PC-9 (cell line): ENCODE data around the gene MTHFSD. TPM values are rescaled to one million over a fixed set of nuclear protein-coding genes. Genes with fewer than 3 reads are reported as not detected.

Experiments used
- BruUV-seq: library from RNA; stranded (reverse); fragments of 400-500 nt; replicated peaks from 2 replicates; lab custom pipeline; 2021; lab: Mats Ljungman, UMichigan
- CTCF ChIA-PET: fragments of 300-600 bp; sonication (Branson Sonifier 250); formaldehyde crosslinking; loops from one replicate; lab custom pipeline; 2022; ENCODE audit warnings: antibody characterized with exemption; lab: Charles Lee
- POLR2A ChIA-PET: fragments of 300-600 bp; sonication (Branson Sonifier 250); formaldehyde crosslinking; loops from one replicate; lab custom pipeline; 2022; ENCODE audit warnings: antibody characterized with exemption; ENCODE audit not compliant: unreplicated experiment; lab: Charles Lee
- DNase-seq, 2 experiments: peaks; one replicate each; pipeline versions ENCODE4 v3.0.0 to v3.0.0-alpha.2; 2015 to 2022; ENCODE audit warnings: mixed read lengths in 1 of 2
- H2AFZ ChIP-seq: fragments of 200-600 bp; sonication (generic); 2 replicates; pipeline ENCODE4 v1.8.1; 2017; ENCODE audit warnings: antibody characterized with exemption
- H3F3A ChIP-seq: fragments of 200-600 bp; sonication (generic); 2 replicates; pipeline ENCODE4 v1.8.1; 2017; ENCODE audit warnings: antibody characterized with exemption, mild to moderate bottlenecking, low read depth; ENCODE audit not compliant: insufficient read depth
- H3K27ac ChIP-seq: fragments of 200-600 bp; sonication (generic); 2 replicates; pipeline ENCODE4 v1.6.1; 2016; ENCODE audit warnings: mixed run types
- H3K27me3 ChIP-seq: fragments of 200-600 bp; sonication (generic); 2 replicates; pipeline ENCODE4 v1.6.1; 2016; ENCODE audit warnings: low read depth, mixed run types; ENCODE audit not compliant: insufficient read depth
- H3K36me3 ChIP-seq: fragments of 200-600 bp; sonication (generic); 2 replicates; pipeline ENCODE4 v1.6.1; 2016; ENCODE audit warnings: low read depth, mixed run types
- H3K4me1 ChIP-seq: fragments of 200-600 bp; sonication (generic); replicated peaks from 2 replicates; pipeline ENCODE4 v1.6.1; 2016; ENCODE audit warnings: mixed run types; ENCODE audit not compliant: insufficient read depth
- H3K4me2 ChIP-seq: fragments of 200-600 bp; sonication (generic); 2 replicates; pipeline ENCODE4 v1.6.1; 2017; ENCODE audit warnings: mixed run types
- H3K4me3 ChIP-seq: fragments of 200-600 bp; sonication (generic); 2 replicates; pipeline ENCODE4 v1.6.1; 2016; ENCODE audit warnings: mixed run types
- H3K79me2 ChIP-seq: fragments of 200-600 bp; sonication (generic); 2 replicates; pipeline ENCODE4 v1.6.1; 2017; ENCODE audit warnings: low read depth, mixed run types
- H3K9me2 ChIP-seq: fragments of 200-600 bp; sonication (generic); 2 replicates; pipeline ENCODE4 v1.8.1; 2017; ENCODE audit warnings: mild to moderate bottlenecking; ENCODE audit not compliant: insufficient read depth
- H3K9me3 ChIP-seq: fragments of 200-600 bp; sonication (generic); 2 replicates; pipeline ENCODE4 v1.8.1; 2016; ENCODE audit warnings: low read depth; ENCODE audit not compliant: insufficient read depth
- H4K20me1 ChIP-seq: fragments of 200-600 bp; sonication (generic); 2 replicates; pipeline ENCODE4 v1.8.1; 2017; ENCODE audit not compliant: insufficient read depth
- EZH2 ChIP-seq: fragments of 200-600 bp; sonication (generic); IDR thresholded peaks from 2 replicates; pipeline ENCODE4 v1.8.0; 2017; ENCODE audit warnings: antibody characterized with exemption, low read depth
- intact Hi-C: fragments of 100-400 bp; cut with micrococcal nuclease; formaldehyde crosslinking; loops from one replicate; pipeline ENCODE4 v1.10.0; 2022; ENCODE audit not compliant: unreplicated experiment
- total RNA-seq: library from RNA; stranded (reverse); gene quantifications from 2 replicates; pipeline ENCODE4 v1.2.3, GENCODE V29; 2021
- TF ChIP-seq, protein P1 (sequence below): fragments of 200-600 bp; sonication (generic); conservative IDR thresholded peaks from 2 replicates; pipeline ENCODE4 v1.6.1; 2017; ENCODE audit warnings: mixed run types, antibody characterized with exemption, mild to moderate bottlenecking, moderate library complexity

MTHFSD gene
- total RNA-seq, 1 experiment from 2014 or later, result 25.7 TPM

DNA sequence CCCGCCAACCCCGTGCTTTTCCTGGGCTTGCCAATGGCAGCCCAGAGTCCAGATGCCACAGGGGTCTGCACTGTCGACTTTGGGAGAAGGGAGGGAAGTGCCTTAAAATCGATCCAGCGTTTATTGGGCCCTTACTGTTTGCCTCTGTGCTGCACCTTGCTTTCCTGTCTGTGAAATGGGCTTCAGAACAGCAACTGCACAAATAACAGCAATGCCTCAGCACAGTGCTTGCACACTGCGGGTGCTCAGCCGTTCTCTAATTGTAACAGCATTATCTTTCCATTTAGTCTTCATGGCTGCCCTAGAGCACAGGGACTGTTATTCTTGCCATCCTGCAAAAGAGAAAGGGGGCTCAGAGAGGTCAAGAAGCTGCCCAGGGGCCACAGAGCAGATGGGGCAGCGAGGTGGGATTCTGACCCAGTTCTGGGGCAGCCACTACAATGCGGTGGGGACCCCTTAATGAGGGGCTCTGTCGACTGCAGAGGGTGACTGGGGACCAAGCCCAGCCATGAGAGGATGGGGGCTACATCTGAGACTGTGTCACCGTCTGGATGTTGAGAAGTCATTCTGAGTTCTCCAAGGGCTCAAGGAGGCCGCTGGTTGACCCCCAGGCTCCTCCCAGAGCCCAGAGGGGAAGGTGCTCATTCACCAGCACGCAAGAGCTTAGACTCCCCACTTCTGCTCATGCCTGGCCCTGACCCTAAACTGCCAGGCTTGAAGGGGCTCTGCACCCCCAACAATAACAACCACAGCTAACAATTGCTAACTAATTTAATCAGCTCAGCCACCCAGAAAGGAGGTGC lies 54.1 kb downstream of the MTHFSD start:
- no peak overlapping the region for H3K27ac ChIP-seq
- no peaks in the 10 kb centered on the region for H3K9me2 ChIP-seq
- H3K9me3 ChIP-seq, result no peaks in the 10 kb centered on the region
- no peak for DNase-seq
- no peaks in the 10 kb centered on the region for H3F3A ChIP-seq
- no peaks in the 10 kb centered on the region for H3K79me2 ChIP-seq
- peaks cover 84% of the 10 kb centered on the region for H3K27me3 ChIP-seq
- H3K36me3 ChIP-seq, result no peaks in the 10 kb centered on the region
- H3K4me3 ChIP-seq, result no peak overlapping the region
- CTCF ChIA-PET, result interaction anchor here (0.6 kb wide), 2 partner anchors 9 to 64 kb away, joined by 3 read pairs; no protein-coding TSS in a partner anchor
- intact Hi-C loops, result no loop called here
- H3K4me2 ChIP-seq, result no peak overlapping the region
- H2AFZ ChIP-seq, result no peak overlapping the region
- no TSS peak for BruUV-seq
- no peak for TF ChIP-seq EZH2
- TF ChIP-seq, protein P1, sequence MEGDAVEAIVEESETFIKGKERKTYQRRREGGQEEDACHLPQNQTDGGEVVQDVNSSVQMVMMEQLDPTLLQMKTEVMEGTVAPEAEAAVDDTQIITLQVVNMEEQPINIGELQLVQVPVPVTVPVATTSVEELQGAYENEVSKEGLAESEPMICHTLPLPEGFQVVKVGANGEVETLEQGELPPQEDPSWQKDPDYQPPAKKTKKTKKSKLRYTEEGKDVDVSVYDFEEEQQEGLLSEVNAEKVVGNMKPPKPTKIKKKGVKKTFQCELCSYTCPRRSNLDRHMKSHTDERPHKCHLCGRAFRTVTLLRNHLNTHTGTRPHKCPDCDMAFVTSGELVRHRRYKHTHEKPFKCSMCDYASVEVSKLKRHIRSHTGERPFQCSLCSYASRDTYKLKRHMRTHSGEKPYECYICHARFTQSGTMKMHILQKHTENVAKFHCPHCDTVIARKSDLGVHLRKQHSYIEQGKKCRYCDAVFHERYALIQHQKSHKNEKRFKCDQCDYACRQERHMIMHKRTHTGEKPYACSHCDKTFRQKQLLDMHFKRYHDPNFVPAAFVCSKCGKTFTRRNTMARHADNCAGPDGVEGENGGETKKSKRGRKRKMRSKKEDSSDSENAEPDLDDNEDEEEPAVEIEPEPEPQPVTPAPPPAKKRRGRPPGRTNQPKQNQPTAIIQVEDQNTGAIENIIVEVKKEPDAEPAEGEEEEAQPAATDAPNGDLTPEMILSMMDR, result no peak
- POLR2A ChIA-PET, result no interaction called here
- no peaks in the 10 kb centered on the region for H3K4me1 ChIP-seq
- H4K20me1 ChIP-seq, result no peaks in the 10 kb centered on the region

DNA sequence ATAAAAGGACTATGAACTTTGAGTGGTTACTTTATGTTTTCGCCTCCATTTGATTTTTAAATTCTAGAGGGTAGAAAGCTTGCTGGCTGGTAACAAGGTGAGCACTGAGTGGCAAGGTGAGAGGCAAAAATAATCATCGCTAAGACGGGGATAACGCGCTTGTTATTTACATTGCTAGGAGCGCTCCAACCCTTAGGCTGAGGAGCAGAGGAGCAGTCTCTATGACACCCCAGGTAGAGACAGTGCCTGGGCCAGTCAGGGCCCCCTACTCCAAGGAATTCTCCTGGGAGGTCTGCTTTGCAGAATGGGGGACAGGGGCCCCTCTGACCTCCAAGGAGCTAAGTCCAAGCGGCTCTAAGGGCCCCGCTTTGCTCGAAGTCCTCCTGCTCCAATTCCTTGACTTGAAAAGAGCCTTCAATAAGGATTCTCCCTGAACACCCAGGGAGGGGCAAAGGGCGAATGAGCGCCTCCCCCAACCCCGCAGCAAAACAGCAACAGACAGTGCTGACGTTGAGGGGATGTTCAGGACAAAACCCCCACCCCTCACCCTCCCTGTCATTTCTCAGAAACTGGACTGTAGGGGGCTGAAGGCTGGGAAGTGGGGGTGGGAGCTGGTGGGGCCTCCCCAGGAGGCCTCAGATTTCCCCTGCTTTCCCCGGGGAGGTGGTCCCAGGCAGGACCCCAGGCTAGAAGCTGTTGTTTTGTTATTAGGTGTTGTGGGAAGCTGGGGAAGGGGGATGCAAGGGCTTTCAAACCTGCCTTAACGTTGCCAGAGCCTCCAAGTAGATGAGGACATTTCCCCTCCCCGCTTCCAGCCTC lies 54.9 kb downstream of the MTHFSD start:
- BruUV-seq, result no TSS peak
- intact Hi-C loops, result no loop called here
- no peak overlapping the region for H3K4me2 ChIP-seq
- H3K79me2 ChIP-seq, result no peaks in the 10 kb centered on the region
- no peaks in the 10 kb centered on the region for H3F3A ChIP-seq
- H3K36me3 ChIP-seq, result no peaks in the 10 kb centered on the region
- POLR2A ChIA-PET, result no interaction called here
- H3K27me3 ChIP-seq, result peaks cover 88% of the 10 kb centered on the region
- H3K4me1 ChIP-seq, result no peaks in the 10 kb centered on the region
- no peak overlapping the region for H3K27ac ChIP-seq
- no peak for DNase-seq
- TF ChIP-seq, protein P1, result no peak
- no peak for TF ChIP-seq EZH2
- H3K9me3 ChIP-seq, result no peaks in the 10 kb centered on the region
- no peak overlapping the region for H2AFZ ChIP-seq
- CTCF ChIA-PET, result interaction anchor here (0.6 kb wide), 1 partner anchor 64 kb away, joined by 3 read pairs; no protein-coding TSS in a partner anchor
- no peaks in the 10 kb centered on the region for H4K20me1 ChIP-seq
- no peak overlapping the region for H3K4me3 ChIP-seq
- no peaks in the 10 kb centered on the region for H3K9me2 ChIP-seq

DNA sequence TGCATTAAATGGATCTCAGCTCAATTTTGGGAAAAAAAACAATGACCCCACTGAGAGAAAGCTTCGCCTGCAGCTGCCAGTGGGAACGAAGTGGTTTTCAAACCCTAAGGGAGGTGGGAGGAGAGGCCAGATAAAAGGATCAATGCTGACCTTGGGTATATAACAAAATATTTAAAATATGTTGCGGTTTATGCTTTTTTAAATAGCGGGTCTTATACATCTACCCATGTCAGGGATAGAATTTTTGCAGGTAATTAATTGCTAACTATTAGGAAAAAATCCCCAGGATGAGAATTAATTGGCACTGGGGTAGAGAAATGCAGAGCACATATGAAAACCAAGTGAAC lies 55.6 kb downstream of the MTHFSD start:
- BruUV-seq, result no TSS peak
- no peak overlapping the region for H3K4me2 ChIP-seq

More for the DNA sequence above, 55.6 kb downstream of the MTHFSD start:
- no peaks in the 10 kb centered on the region for H3K36me3 ChIP-seq
- H3K9me2 ChIP-seq, result no peaks in the 10 kb centered on the region
- CTCF ChIA-PET, result no interaction called here
- POLR2A ChIA-PET, result no interaction called here
- no peaks in the 10 kb centered on the region for H3K4me1 ChIP-seq
- H3F3A ChIP-seq, result no peaks in the 10 kb centered on the region
- no peak overlapping the region for H3K4me3 ChIP-seq
- H3K27me3 ChIP-seq, result peaks cover 88% of the 10 kb centered on the region
- TF ChIP-seq, protein P1, result no peak
- no peak for TF ChIP-seq EZH2
- H4K20me1 ChIP-seq, result no peaks in the 10 kb centered on the region
- H2AFZ ChIP-seq, result no peak overlapping the region
- DNase-seq, result no peak
- H3K79me2 ChIP-seq, result no peaks in the 10 kb centered on the region
- intact Hi-C loops, result no loop called here
- no peak overlapping the region for H3K27ac ChIP-seq
- H3K9me3 ChIP-seq, result no peaks in the 10 kb centered on the region
